ENCODE measurements around the gene EML6. TPM values are rescaled to one million over a fixed set of nuclear protein-coding genes. Genes with fewer than 3 reads are reported as not detected.

EML6 gene
- total RNA-seq, 1 experiment from 2014 or later, result 6.6 TPM

DNA sequence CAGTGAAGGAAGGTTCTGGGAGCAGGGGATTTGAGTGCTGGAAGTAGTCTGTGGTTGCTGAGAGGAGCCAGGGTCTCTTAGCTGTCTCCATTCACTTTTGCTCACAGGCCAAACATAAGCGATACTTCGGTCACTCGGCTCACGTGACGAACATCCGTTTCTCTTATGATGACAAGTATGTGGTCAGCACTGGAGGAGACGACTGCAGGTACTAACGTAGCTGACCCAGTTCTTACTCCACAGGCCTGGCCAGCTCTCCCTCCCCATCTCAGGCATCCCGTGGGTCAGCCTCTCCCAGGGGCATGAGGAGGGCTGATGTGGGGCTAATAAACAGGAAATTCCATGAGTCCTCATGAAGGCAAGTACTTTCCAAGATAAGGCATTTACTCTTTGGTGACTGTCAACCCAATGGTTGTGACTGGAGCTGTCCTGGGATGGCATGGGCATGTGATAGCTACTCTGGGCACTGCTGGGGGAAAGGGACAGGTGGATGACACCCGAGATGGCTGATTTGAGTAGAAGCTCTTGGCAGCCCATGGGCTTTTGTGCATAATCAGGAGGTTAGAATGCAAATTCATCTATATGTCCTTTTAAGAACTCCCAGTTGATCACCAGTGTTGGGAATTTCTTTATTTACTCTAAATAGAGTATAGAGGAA is 245.2 kb downstream of the EML6 start:
- Histone ChIP-seq H3K9ac (ENCODE audit: low read length) (no peak overlapping the region), H3K4me3 (replicated peaks in 1 of 2; ENCODE audit: low read depth in 1 of 2, low read length in 2 of 2) (no peak overlapping the region), H3K9me3 (ENCODE audit: control insufficient read depth in 1 of 2, insufficient read depth in 1 of 2, low read depth in 1 of 2, low read length in 2 of 2) (no peaks in the 10 kb centered on the region), H4K20me1 (ENCODE audit: insufficient read depth) (peaks cover 6% of the 10 kb centered on the region; the same call in 1 of the 2 replicates), H3K27ac (ENCODE audit: low read depth, low read length) (no peak overlapping the region), H3K36me3 (ENCODE audit: control insufficient read depth in 1 of 2, insufficient read depth in 2 of 2, low read length in 2 of 2) (peaks cover 4 to 27% of the 10 kb centered on the region in 2 experiments; a peak in 2 of 4 replicates), H3K4me2 (ENCODE audit: low read length) (no peak overlapping the region), H3K9me2 (ENCODE audit: insufficient read depth) (no peaks in the 10 kb centered on the region), H3K27me3 (ENCODE audit: insufficient read depth, low read length) (no peaks in the 10 kb centered on the region), H3K4me1 (ENCODE audit: control insufficient read depth in 1 of 2, insufficient read depth in 2 of 2, low read length in 2 of 2) (peaks cover 0 to 5% of the 10 kb centered on the region in 2 experiments; a peak in 1 of 4 replicates), H3K79me2 (ENCODE audit: insufficient read depth, low read length) (peaks cover 11% of the 10 kb centered on the region), H2AFZ (ENCODE audit: low read depth, low read length, poor library complexity, severe bottlenecking) (no peak overlapping the region)
- ATAC-seq, result no peak
- ChIA-PET RAD21 (ENCODE audit: low non-redundant PET in 1 of 2, low total read pairs in 2 of 2, uncharacterized antibody in 2 of 2, unreplicated experiment in 2 of 2) (no interaction called here), CTCF (no interaction called here), POLR2A (no interaction called here)
- intact Hi-C loops (cut with micrococcal nuclease), result no loop called here
- no peak for DNase-seq (ENCODE audit: low read depth, low spot score)
- BruUV-seq (replicated peaks), result no TSS peak
- TF ChIP-seq, protein P1, sequence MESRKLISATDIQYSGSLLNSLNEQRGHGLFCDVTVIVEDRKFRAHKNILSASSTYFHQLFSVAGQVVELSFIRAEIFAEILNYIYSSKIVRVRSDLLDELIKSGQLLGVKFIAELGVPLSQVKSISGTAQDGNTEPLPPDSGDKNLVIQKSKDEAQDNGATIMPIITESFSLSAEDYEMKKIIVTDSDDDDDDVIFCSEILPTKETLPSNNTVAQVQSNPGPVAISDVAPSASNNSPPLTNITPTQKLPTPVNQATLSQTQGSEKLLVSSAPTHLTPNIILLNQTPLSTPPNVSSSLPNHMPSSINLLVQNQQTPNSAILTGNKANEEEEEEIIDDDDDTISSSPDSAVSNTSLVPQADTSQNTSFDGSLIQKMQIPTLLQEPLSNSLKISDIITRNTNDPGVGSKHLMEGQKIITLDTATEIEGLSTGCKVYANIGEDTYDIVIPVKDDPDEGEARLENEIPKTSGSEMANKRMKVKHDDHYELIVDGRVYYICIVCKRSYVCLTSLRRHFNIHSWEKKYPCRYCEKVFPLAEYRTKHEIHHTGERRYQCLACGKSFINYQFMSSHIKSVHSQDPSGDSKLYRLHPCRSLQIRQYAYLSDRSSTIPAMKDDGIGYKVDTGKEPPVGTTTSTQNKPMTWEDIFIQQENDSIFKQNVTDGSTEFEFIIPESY (IDR thresholded peaks at IDR 0.05; ENCODE audit: extremely low read depth, insufficient replicate concordance, low read length), result no peak
- TF ChIP-seq JUND (IDR thresholded peaks at IDR 0.05) (no peak), POLR2A (IDR thresholded peaks at IDR 0.05; ENCODE audit: borderline replicate concordance, extremely low read depth, insufficient read depth, insufficient read length) (no peak), EZH2phosphoT487 (IDR thresholded peaks at IDR 0.05; ENCODE audit: borderline replicate concordance) (no peak), TCF7L2 (IDR thresholded peaks at IDR 0.05; ENCODE audit: borderline replicate concordance, extremely low read depth, insufficient read depth, insufficient read length) (no peak), ZNF274 (IDR thresholded peaks at IDR 0.05; ENCODE audit: low read depth, low read length) (no peak), SRF (IDR thresholded peaks at IDR 0.05; ENCODE audit: low read depth) (no peak), POLR2AphosphoS5 (IDR thresholded peaks at IDR 0.05; ENCODE audit: low read depth, low read length) (no peak; the same call in 1 of the 2 replicates), SP1 (IDR thresholded peaks at IDR 0.05; ENCODE audit: low read depth) (no peak), SIN3A (IDR thresholded peaks at IDR 0.05; ENCODE audit: low read depth) (no peak; the same call in 1 of the 2 replicates), FOSL1 (IDR thresholded peaks at IDR 0.05; ENCODE audit: low read depth) (no peak), EGR1 (IDR thresholded peaks at IDR 0.05; ENCODE audit: low read depth) (no peak)
- TF ChIP-seq, protein P2, sequence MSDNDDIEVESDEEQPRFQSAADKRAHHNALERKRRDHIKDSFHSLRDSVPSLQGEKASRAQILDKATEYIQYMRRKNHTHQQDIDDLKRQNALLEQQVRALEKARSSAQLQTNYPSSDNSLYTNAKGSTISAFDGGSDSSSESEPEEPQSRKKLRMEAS (IDR thresholded peaks at IDR 0.05), result no peak
- TF ChIP-seq, protein P3, sequence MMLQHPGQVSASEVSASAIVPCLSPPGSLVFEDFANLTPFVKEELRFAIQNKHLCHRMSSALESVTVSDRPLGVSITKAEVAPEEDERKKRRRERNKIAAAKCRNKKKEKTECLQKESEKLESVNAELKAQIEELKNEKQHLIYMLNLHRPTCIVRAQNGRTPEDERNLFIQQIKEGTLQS (IDR thresholded peaks at IDR 0.05), result no peak
- TF ChIP-seq, protein P4, sequence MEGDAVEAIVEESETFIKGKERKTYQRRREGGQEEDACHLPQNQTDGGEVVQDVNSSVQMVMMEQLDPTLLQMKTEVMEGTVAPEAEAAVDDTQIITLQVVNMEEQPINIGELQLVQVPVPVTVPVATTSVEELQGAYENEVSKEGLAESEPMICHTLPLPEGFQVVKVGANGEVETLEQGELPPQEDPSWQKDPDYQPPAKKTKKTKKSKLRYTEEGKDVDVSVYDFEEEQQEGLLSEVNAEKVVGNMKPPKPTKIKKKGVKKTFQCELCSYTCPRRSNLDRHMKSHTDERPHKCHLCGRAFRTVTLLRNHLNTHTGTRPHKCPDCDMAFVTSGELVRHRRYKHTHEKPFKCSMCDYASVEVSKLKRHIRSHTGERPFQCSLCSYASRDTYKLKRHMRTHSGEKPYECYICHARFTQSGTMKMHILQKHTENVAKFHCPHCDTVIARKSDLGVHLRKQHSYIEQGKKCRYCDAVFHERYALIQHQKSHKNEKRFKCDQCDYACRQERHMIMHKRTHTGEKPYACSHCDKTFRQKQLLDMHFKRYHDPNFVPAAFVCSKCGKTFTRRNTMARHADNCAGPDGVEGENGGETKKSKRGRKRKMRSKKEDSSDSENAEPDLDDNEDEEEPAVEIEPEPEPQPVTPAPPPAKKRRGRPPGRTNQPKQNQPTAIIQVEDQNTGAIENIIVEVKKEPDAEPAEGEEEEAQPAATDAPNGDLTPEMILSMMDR (IDR thresholded peaks at IDR 0.05 in 2 of 3, conservative IDR thresholded peaks at IDR 0.05 in 1 of 3; ENCODE audit: borderline replicate concordance in 1 of 3, insufficient read depth in 1 of 3, low read depth in 2 of 3, low read length in 2 of 3), result no peak

All from HCT116 (cell line).